Body of pancreas (tissue), 4 donors: Measurements from ENCODE around the gene LVRN. TPM values are rescaled to one million over a fixed set of nuclear protein-coding genes. Genes with fewer than 3 reads are reported as not detected.

Source experiments
- ATAC-seq: fragments of 150-250 bp; one replicate; pipeline ENCODE4 v1.9.1; 2016
- DNase-seq, 4 donors: peaks; one replicate each; pipeline ENCODE4 v3.0.0-alpha.2; 2019
- H3K27ac ChIP-seq, 4 donors: fragments of 200-600 bp; sonication (generic); 1 replicate in 3 of 4; 2 replicates in 1 of 4; pipeline versions ENCODE4 v1.5.1 to v1.6.1; 2016 to 2019; ENCODE audit warnings: mild to moderate bottlenecking in 1 of 4, mixed read lengths in 1 of 4, moderate library complexity in 1 of 4
- H3K27me3 ChIP-seq, 2 donors: fragments of 200-600 bp; sonication (generic); one replicate each; pipeline ENCODE4 v1.6.0; 2016; ENCODE audit warnings: mild to moderate bottlenecking in 1 of 2
- H3K36me3 ChIP-seq, 2 donors: fragments of 200-600 bp; sonication (generic); replicated peaks in 1 of 2; 2 replicates each; pipeline ENCODE4 v1.5.1; 2016; ENCODE audit warnings: low read depth in 2 of 2; ENCODE audit not compliant: insufficient read depth in 1 of 2
- H3K4me1 ChIP-seq: fragments of 200-600 bp; sonication (generic); one replicate; pipeline ENCODE4 v1.6.0; 2016
- H3K4me3 ChIP-seq, 2 donors: fragments of 200-600 bp; sonication (generic); 1 replicate in 1 of 2; 2 replicates in 1 of 2; pipeline ENCODE4 v1.5.1; 2016 to 2019
- H3K9me3 ChIP-seq, 3 donors: fragments of 200-600 bp; sonication (generic); 1 replicate in 2 of 3; 2 replicates in 1 of 3; pipeline ENCODE4 v1.5.1; 2016
- CTCF ChIP-seq, 7 experiments: fragments of 450-650 bp in 4 of 7; fragments of 200-600 bp in 3 of 7; sonication (generic) in 3 of 7; IDR thresholded peaks; one replicate each; pipeline ENCODE4 v1.5.1; 2016 to 2019; ENCODE audit warnings: antibody characterized with exemption in 7 of 7
- POLR2A ChIP-seq, 3 donors: fragments of 450-650 bp; IDR thresholded peaks; one replicate each; pipeline ENCODE4 v1.6.1; 2016; ENCODE audit warnings: antibody characterized with exemption in 3 of 3, mild to moderate bottlenecking in 2 of 3
- WGBS, 2 donors: methylation state at CpG; one replicate each; pipeline ENCODE4 v1.1.5; 2017; 5-methylcytosine and 5-hydroxymethylcytosine counted together
- intact Hi-C: fragments of 100-400 bp; cut with DNase I; formaldehyde crosslinking; loops from one replicate; pipeline ENCODE4 v1.15.1; 2023
- total RNA-seq, 2 donors: library from RNA; depleted of rRNA; stranded (reverse); fragments of >200 nt; gene quantifications; one replicate each; pipeline ENCODE4 v1.1.0, GENCODE V29; 2016

The LVRN gene
- total RNA-seq, 2 donors from 2014 or later = 0.52 to 2.0 TPM

GRCh38 chr5:115979201-115980041 is 17.1 kb downstream of the LVRN start:
- H3K27ac ChIP-seq = no peak overlapping the region
- no peak for DNase-seq
- no peaks in the 10 kb centered on the region for H3K27me3 ChIP-seq
- H3K36me3 ChIP-seq = no peaks in the 10 kb centered on the region
- no peak overlapping the region for H3K4me3 ChIP-seq
- no peaks in the 10 kb centered on the region for H3K4me1 ChIP-seq
- H3K9me3 ChIP-seq = no peaks in the 10 kb centered on the region
- TF ChIP-seq CTCF (IDR thresholded peaks at IDR 0.05) (no peak), POLR2A (IDR thresholded peaks at IDR 0.05) (no peak)
- ATAC-seq = no peak
- intact Hi-C loops = no loop called here
- WGBS, 2 donors = 59 to 70% methylated on average over 3 of the region's 3 CpGs

GRCh38 chr5:115983519-115983918 is 21.2 kb downstream of the LVRN start:
- no peak overlapping the region for H3K4me3 ChIP-seq
- ATAC-seq (no peak), DNase-seq (no peak)
- intact Hi-C loops = no loop called here
- H3K36me3 ChIP-seq = no peaks in the 10 kb centered on the region
- no peaks in the 10 kb centered on the region for H3K4me1 ChIP-seq
- H3K27me3 ChIP-seq = no peaks in the 10 kb centered on the region
- TF ChIP-seq POLR2A (IDR thresholded peaks at IDR 0.05) (no peak), CTCF (IDR thresholded peaks at IDR 0.05) (no peak)
- H3K27ac ChIP-seq = no peak overlapping the region
- WGBS, 2 donors = 87 to 90% methylated on average over 1 of the region's 1 CpG
- no peaks in the 10 kb centered on the region for H3K9me3 ChIP-seq

GRCh38 chr5:115985802-115986757 is 23.8 kb downstream of the LVRN start:
- no peaks in the 10 kb centered on the region for H3K27me3 ChIP-seq
- DNase-seq (no peak), ATAC-seq (peak; percentile 68)
- H3K4me3 ChIP-seq = no peak overlapping the region
- no peaks in the 10 kb centered on the region for H3K4me1 ChIP-seq
- no peak overlapping the region for H3K27ac ChIP-seq
- TF ChIP-seq CTCF (IDR thresholded peaks at IDR 0.05) (no peak), POLR2A (IDR thresholded peaks at IDR 0.05) (no peak)
- no peaks in the 10 kb centered on the region for H3K9me3 ChIP-seq
- 45 to 47% methylated on average over 10 of the region's 10 CpGs for WGBS, 2 donors
- intact Hi-C loops = no loop called here
- H3K36me3 ChIP-seq = no peaks in the 10 kb centered on the region

- Histone ChIP-seq H3K9me3 (no peaks in the 10 kb centered on the region), H3K4me1 (no peaks in the 10 kb centered on the region), H3K27me3 (no peaks in the 10 kb centered on the region), H3K4me3 (no peak overlapping the region), H3K36me3 (no peaks in the 10 kb centered on the region), H3K27ac (no peak overlapping the region)
- DNase-seq (no peak), ATAC-seq (no peak)
- 89 to 94% methylated on average over 2 of the region's 2 CpGs for WGBS, 2 donors
- TF ChIP-seq CTCF (IDR thresholded peaks at IDR 0.05) (no peak), POLR2A (IDR thresholded peaks at IDR 0.05) (no peak)
- intact Hi-C loops = no loop called here
Measured at GRCh38 chr5:115988002-115988401, 25.7 kb downstream of the LVRN start.
